Thymus (tissue), 11 donors: ENCODE results near the gene CEP128. TPM values are rescaled to one million over a fixed set of nuclear protein-coding genes. Genes with fewer than 3 reads are reported as not detected.

Experiments
- DNase-seq, 9 donors: peaks; one replicate each; pipeline ENCODE4 v3.0.0-alpha.2; 2013; ENCODE audit warnings: low spot score in 9 of 9, low read depth in 6 of 9, missing footprints in 1 of 9
- H3K27ac ChIP-seq, 2 donors: one replicate each; pipeline ENCODE4 v1.5.1; 2013; ENCODE audit warnings: control low read depth in 1 of 2, low read depth in 1 of 2, low read length in 1 of 2, mild to moderate bottlenecking in 1 of 2, moderate library complexity in 1 of 2
- H3K27me3 ChIP-seq, 2 donors: one replicate each; pipeline ENCODE4 v1.5.1; 2013; ENCODE audit warnings: low read length in 1 of 2; ENCODE audit not compliant: control insufficient read depth in 2 of 2, insufficient read depth in 1 of 2
- H3K36me3 ChIP-seq, 2 donors: one replicate each; pipeline ENCODE4 v1.5.1; 2013; ENCODE audit warnings: low read length in 1 of 2, mild to moderate bottlenecking in 1 of 2, moderate library complexity in 1 of 2; ENCODE audit not compliant: control insufficient read depth in 2 of 2, insufficient read depth in 2 of 2
- H3K4me1 ChIP-seq, 2 donors: one replicate each; pipeline ENCODE4 v1.5.1; 2013; ENCODE audit warnings: low read length in 2 of 2; ENCODE audit not compliant: control insufficient read depth in 2 of 2, insufficient read depth in 2 of 2
- H3K4me3 ChIP-seq, 2 donors: one replicate each; pipeline ENCODE4 v1.5.1; 2013; ENCODE audit warnings: low read length in 2 of 2, control low read depth in 1 of 2, mild to moderate bottlenecking in 1 of 2
- H3K9me3 ChIP-seq, 2 donors: one replicate each; pipeline ENCODE4 v1.5.1; 2013; ENCODE audit warnings: low read length in 1 of 2, mild to moderate bottlenecking in 1 of 2; ENCODE audit not compliant: control insufficient read depth in 2 of 2, insufficient read depth in 1 of 2
- WGBS: extraction: QIAGEN DNeasy Blood & Tissue Kit; methylation state at CpG from one replicate; pipeline ENCODE4 v1.1.7; 2013; 5-methylcytosine and 5-hydroxymethylcytosine counted together
- polyA plus RNA-seq: library from polyadenylated mRNA; stranded (reverse); fragments of 200-250 nt; gene quantifications from one replicate; pipeline ENCODE4 v1.2.3, GENCODE V29; 2013
- total RNA-seq: library from RNA; stranded (reverse); fragments of 120-200 nt; gene quantifications from one replicate; pipeline ENCODE4 v1.2.4, GENCODE V29; 2013
- donor health status: healthy.

The CEP128 gene
- total and polyA plus RNA-seq, 2 donors: 7.6 to 63.5 TPM

DNA sequence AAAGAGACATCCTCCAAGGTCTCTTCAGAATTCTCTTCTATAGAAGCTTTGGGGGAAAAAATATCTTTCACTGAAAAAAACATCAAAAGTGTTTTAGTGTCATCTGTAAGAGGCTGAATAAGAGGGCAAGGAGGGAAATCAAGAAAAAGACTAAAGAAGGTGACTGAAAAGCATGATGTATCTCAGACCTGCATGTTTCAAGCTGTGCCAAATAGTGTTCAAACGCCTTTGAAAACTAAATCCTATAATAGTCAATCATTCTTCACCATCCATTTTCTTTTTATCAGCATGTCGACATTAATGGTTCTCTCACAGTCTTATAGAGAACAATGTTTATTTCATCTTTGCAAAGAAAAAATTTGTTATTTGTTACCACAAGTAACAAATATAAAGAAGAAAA lies 94.5 kb downstream of the CEP128 start:
- WGBS: 99% methylated on average over 2 of the region's 2 CpGs
- DNase-seq: no peak
- Histone ChIP-seq H3K27me3 (no peaks in the 10 kb centered on the region), H3K27ac (no peak overlapping the region), H3K4me1 (no peaks in the 10 kb centered on the region), H3K9me3 (no peaks in the 10 kb centered on the region), H3K36me3 (peaks cover 0 to 6% of the 10 kb centered on the region in 2 donors), H3K4me3 (no peak overlapping the region)

DNA sequence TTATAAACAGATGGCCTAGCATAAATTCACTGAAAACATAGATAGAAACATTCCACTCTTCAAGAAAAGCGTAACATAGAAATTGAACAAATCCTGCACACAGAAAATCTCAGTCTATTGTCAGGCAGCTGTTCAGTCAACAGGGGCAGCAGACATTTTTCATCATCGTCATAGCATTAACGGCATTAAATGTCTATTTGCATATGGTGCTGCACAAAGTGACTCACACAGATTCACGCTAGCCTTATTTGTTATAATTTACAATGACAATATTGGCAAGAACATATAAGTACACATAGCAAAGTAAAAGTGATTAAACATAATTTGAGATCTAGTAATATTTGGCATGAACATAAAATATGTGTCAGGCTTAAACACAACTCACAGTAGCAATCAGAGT lies 95.7 kb downstream of the CEP128 start:
- Histone ChIP-seq H3K27ac (no peak overlapping the region), H3K4me1 (no peaks in the 10 kb centered on the region), H3K9me3 (no peaks in the 10 kb centered on the region), H3K27me3 (no peaks in the 10 kb centered on the region), H3K36me3 (peaks cover 0 to 6% of the 10 kb centered on the region in 2 donors), H3K4me3 (no peak overlapping the region)
- WGBS: 97% methylated on average over 4 of the region's 4 CpGs
- no peak for DNase-seq

DNA sequence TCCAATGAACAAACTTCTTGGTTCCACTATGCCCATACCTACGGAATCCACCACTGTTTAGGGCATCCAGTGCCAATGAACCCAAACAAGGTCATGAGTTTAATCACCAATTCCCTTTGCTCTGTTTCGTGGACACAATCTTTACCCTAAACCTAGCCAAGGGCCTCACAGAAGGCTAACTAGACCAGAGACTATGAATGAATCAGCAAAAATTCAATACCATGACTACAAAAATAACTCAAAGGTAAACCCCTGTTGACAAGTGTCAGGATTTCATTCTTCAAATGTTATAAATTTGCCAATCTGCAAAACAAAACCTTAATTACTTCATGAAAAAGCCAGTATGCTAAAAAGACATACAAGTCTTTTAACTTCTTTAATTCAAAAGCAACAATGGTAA lies 96.7 kb downstream of the CEP128 start:
- no peaks in the 10 kb centered on the region for H3K4me1 ChIP-seq
- no peaks in the 10 kb centered on the region for H3K9me3 ChIP-seq
- no peak overlapping the region for H3K27ac ChIP-seq
- no peak for DNase-seq
- peaks cover 0 to 6% of the 10 kb centered on the region in 2 donors for H3K36me3 ChIP-seq
- 95% methylated on average over 2 of the region's 2 CpGs for WGBS
- H3K4me3 ChIP-seq: no peak overlapping the region
- no peaks in the 10 kb centered on the region for H3K27me3 ChIP-seq

DNA sequence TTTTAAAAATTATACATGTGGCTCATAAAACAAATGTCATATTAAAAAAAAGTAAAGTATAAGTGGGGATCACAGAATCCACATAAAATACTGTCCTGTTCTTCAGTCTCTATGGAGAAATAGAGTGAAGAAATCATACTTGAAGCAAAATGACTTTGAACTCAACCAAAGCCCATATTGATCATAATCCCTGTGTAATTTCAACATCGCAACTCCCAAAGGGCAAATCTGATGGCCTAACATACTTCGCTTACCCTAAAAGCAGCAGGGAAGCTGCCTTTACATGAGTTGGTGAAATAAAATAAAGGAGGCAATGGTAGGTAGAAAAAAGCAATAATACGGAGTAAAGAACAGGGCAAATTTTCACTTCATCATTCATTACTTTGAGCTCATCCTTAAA lies 101.8 kb downstream of the CEP128 start:
- Histone ChIP-seq H3K27me3 (no peaks in the 10 kb centered on the region), H3K27ac (no peak overlapping the region), H3K9me3 (no peaks in the 10 kb centered on the region), H3K4me1 (no peaks in the 10 kb centered on the region), H3K4me3 (no peak overlapping the region), H3K36me3 (peaks cover 3 to 4% of the 10 kb centered on the region in 2 donors)
- DNase-seq: no peak
- WGBS: 80% methylated on average over 3 of the region's 3 CpGs

DNA sequence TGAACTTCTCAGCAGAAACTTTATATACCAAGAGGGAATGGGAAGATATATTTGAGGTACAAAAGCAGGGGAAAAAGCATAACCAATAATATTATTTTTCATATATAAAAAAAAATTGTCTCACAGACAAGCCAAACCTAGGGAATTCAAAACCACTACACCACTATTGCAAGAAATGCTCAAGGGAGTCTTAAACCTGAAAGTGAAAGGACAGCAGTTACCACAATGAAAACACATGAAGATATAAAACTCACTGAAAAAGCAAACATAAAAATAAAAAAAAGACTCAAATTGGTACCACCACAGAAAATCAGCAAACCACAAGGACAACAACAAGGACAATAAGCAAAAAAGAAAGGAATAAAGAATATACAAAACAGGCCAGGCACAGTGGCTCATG lies 131.9 kb downstream of the CEP128 start:
- peaks cover 0 to 10% of the 10 kb centered on the region in 2 donors for H3K36me3 ChIP-seq
- no peaks in the 10 kb centered on the region for H3K4me1 ChIP-seq
- DNase-seq: no peak
- no peaks in the 10 kb centered on the region for H3K27me3 ChIP-seq
- no peak overlapping the region for H3K4me3 ChIP-seq
- H3K9me3 ChIP-seq: no peaks in the 10 kb centered on the region
- no peak overlapping the region for H3K27ac ChIP-seq

DNA sequence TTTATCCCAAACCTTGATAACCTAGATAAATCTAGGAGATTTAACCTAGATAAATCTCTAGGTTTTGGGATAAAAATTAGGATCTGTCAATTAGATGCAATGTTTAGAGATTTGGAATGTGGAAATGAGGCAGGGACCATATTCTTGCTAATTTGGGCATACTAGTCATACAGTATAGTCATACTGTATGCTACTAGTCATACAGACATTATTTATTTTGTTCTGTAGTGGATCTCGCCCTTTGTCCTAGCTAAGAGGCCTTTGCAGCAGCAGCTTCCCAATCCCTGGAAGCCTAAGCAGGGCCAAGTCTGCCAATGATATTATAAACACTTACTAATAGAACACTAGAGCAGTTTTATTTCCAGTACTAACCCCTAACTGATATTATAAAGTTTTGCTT lies 136.4 kb downstream of the CEP128 start:
- Histone ChIP-seq H3K4me1 (no peaks in the 10 kb centered on the region), H3K27me3 (no peaks in the 10 kb centered on the region), H3K4me3 (no peak overlapping the region), H3K27ac (no peak overlapping the region), H3K36me3 (peaks cover 3 to 10% of the 10 kb centered on the region in 2 donors), H3K9me3 (no peaks in the 10 kb centered on the region)
- 100% methylated on average over 1 of the region's 1 CpG for WGBS
- no peak for DNase-seq

DNA sequence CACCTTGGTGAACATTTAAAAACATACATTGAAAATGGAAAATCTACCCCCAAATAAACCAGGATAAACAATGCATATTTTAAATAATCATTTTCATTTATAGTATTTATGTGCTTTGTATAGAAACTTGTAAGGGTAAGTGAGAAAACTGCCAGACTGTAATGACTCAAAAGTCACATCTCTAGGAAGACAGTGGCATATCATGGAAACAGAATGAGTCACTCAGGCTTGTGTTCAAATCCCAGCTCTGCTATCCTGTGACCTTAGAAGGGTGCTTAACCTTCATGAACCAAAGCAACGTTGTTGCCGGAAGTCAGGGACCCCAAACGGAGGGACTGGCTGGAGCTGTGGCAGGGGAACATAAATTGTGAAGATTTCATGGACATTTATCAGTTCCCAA lies 142.7 kb downstream of the CEP128 start:
- Histone ChIP-seq H3K9me3 (no peaks in the 10 kb centered on the region), H3K4me3 (no peak overlapping the region), H3K27ac (no peak overlapping the region), H3K4me1 (no peaks in the 10 kb centered on the region), H3K36me3 (peaks cover 0 to 6% of the 10 kb centered on the region in 2 donors), H3K27me3 (no peaks in the 10 kb centered on the region)
- no peak for DNase-seq
- WGBS: 100% methylated on average over 3 of the region's 3 CpGs

DNA sequence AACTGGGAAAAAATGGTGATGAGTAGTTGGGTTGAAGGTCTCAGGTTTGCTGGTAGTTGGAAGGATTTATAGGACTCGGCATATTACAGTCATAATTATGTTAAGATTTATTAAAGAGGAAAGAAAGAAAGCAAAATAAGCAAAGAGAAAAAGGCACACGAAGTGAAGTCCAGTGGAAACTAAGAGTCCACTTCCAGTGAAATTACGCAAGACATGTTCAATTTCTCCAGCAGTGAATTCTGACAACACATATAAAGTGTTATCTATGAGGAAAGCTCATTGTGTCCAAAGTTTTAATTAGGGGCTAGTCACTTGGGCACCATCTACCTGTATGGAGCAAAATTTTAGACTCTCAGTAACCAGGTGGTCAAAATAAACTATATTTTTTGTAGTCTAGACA lies 143.3 kb downstream of the CEP128 start:
- WGBS: 97% methylated on average over 3 of the region's 3 CpGs
- no peak for DNase-seq
- Histone ChIP-seq H3K4me1 (no peaks in the 10 kb centered on the region), H3K9me3 (no peaks in the 10 kb centered on the region), H3K27me3 (no peaks in the 10 kb centered on the region), H3K4me3 (no peak overlapping the region), H3K36me3 (peaks cover 0 to 4% of the 10 kb centered on the region in 2 donors), H3K27ac (no peak overlapping the region)

DNA sequence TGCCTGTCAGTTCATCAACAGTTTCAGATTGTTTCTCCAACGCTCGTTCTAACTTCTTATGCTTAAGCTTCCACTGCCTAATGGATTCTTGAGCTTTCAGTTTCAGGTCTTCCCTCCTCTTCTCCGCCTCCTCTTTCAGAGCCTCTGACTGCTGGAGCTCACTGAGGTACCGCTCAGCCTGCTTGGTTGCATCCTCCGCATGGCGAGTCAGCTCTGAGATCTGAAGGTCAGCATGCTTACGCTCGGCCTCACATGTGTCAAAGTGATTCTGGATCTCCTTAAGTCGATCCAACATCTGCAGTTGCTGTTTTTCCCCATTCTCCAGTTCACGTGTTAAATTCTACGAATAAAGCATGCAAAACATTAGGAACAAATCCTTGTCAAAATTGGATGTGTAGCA lies 148.8 kb downstream of the CEP128 start:
- no peaks in the 10 kb centered on the region for H3K9me3 ChIP-seq
- no peak overlapping the region for H3K4me3 ChIP-seq
- H3K36me3 ChIP-seq: peaks cover 7 to 20% of the 10 kb centered on the region in 2 donors
- no peak overlapping the region for H3K27ac ChIP-seq
- whole genome bisulfite sequencing: over 99% methylated on average over 11 of the region's 11 CpGs
- no peaks in the 10 kb centered on the region for H3K4me1 ChIP-seq
- H3K27me3 ChIP-seq: no peaks in the 10 kb centered on the region
- no peak for DNase-seq

DNA sequence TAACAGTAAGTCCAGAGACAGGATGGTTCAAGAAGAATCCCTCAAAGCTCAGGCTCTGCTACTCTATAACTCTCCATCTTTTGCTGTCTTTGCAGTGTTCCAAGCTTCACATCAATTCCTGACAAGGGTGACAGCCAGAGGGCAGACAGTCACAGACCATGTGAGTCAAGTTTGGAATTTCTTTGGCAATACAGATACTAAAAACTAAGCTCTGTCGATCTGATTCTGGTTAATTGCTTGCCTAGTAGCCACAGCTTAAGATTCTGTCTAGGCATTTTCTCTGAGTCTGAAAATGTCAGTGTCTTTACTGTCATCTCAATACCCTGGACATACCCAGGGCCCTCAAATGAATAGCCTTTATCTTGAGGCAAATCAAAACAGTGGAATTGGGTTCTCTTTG lies 153.7 kb downstream of the CEP128 start:
- Histone ChIP-seq H3K27ac (no peak overlapping the region), H3K9me3 (no peaks in the 10 kb centered on the region), H3K4me1 (no peaks in the 10 kb centered on the region), H3K27me3 (no peaks in the 10 kb centered on the region), H3K4me3 (no peak overlapping the region), H3K36me3 (peaks cover 23 to 30% of the 10 kb centered on the region in 2 donors)
- DNase-seq: no peak
- 93% methylated on average over 1 of the region's 1 CpG for WGBS
